GM18909 (cell line): Measurements from ENCODE around the gene HMGCL.

Source experiments
- ATAC-seq: cut with Tn5 transposase; IDR thresholded peaks from one replicate; pipeline ENCODE4 v1.9.1; 2021; ENCODE audit warnings: mild to moderate bottlenecking; ENCODE audit not compliant: unreplicated experiment, poor library complexity

The HMGCL gene

GRCh38 chr1:23779826-23780371 lies 45.3 kb downstream of the HMGCL start:
- ATAC-seq: no peak

- peak; percentile 75 for ATAC-seq
Measured at GRCh38 chr1:23777979-23778814, 47.0 kb downstream of the HMGCL start, which contains the start of gene PITHD1. Gene PITHD1, plus strand, starts transcription at chr1:23778418. Its CDS starts 98 bp downstream, at chr1:23778516.

GRCh38 chr1:23776217-23776616 lies 49.0 kb downstream of the HMGCL start:
- no peak for ATAC-seq

GRCh38 chr1:23774174-23774880 lies 50.9 kb downstream of the HMGCL start:
- ATAC-seq: no peak

GRCh38 chr1:23772854-23773242 lies 52.4 kb downstream of the HMGCL start:
- ATAC-seq: no peak

GRCh38 chr1:23772049-23772853 lies 53.0 kb downstream of the HMGCL start:
- no peak for ATAC-seq

GRCh38 chr1:23768733-23769132 lies 56.5 kb downstream of the HMGCL start:
- ATAC-seq: no peak

- ATAC-seq: no peak
Measured at GRCh38 chr1:23763041-23763577, 62.1 kb downstream of the HMGCL start.

- no peak for ATAC-seq
Measured at GRCh38 chr1:23759277-23759676, 66.0 kb downstream of the HMGCL start.

- no peak for ATAC-seq
Measured at GRCh38 chr1:23757812-23758211, 67.4 kb downstream of the HMGCL start.

- no peak for ATAC-seq
Measured at GRCh38 chr1:23756676-23757075, 68.6 kb downstream of the HMGCL start.

- no peak for ATAC-seq
Measured at GRCh38 chr1:23752909-23753308, 72.3 kb downstream of the HMGCL start.
